HL-60/S4 treated with retinoic acid at 250 ng/mL for 4 days and 3 days (cell line): ENCODE data around the gene ODAD3.
"Not testable (repeated sequence)": the region's sequence is repeated elsewhere in the genome, so short reads cannot be mapped to it uniquely, and the experiment has no call there.

Experiments
- in situ Hi-C: fragments of 300-500 bp; cut with MboI; formaldehyde crosslinking; loops from 2 replicates; pipeline ENCODE4 v1.7.0; 2022; ENCODE audit warnings: low sequenced_read_pairs

Gene ODAD3

DNA sequence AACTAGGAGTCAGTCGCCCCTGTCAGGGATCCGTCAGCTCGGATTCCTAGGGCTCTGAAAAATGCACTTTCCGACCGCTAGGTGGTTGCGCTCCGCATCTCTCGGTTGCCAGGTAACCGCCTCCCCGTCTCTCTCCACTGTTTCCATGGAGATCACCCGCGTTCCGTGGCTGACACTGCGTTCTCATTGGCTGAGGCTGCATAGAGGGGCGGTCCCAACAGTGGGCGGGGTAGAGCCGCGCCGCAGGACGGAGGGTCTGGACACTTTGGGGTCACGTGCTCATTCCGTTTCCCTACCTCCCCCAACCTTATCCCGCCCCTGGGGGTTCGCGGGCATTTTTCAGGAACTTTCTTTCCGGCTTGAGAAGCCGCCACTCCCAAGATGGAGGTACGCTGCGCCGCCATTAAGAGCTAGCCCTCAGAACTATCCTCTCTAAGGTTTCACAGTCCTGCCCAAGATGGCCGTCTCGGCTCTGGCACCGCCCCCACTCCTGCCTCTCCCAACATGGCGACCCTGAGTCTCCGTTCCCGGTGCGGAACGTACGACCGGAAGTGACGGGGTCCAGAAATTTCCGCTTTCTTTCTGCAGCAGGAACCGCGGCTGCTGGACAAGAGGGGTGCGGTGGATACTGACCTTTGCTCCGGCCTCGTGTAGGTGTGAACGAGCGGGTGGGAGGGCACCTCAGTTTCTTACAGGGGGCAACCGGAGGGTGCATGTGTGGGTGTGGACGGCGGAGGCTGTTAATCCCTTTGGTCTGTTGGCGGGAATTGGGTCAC lies at the start of gene ODAD3, which contains the start of gene PRKCSH:
ODAD3 (minus strand) TSS at position 65 of the 776 bp plus-strand sequence. CDS start 105 bp downstream, outside the sequence.
PRKCSH (plus strand) TSS at position 579 of the 776 bp plus-strand sequence. CDS start 483 bp downstream, outside the sequence.
- in situ Hi-C loops = no loop called here

DNA sequence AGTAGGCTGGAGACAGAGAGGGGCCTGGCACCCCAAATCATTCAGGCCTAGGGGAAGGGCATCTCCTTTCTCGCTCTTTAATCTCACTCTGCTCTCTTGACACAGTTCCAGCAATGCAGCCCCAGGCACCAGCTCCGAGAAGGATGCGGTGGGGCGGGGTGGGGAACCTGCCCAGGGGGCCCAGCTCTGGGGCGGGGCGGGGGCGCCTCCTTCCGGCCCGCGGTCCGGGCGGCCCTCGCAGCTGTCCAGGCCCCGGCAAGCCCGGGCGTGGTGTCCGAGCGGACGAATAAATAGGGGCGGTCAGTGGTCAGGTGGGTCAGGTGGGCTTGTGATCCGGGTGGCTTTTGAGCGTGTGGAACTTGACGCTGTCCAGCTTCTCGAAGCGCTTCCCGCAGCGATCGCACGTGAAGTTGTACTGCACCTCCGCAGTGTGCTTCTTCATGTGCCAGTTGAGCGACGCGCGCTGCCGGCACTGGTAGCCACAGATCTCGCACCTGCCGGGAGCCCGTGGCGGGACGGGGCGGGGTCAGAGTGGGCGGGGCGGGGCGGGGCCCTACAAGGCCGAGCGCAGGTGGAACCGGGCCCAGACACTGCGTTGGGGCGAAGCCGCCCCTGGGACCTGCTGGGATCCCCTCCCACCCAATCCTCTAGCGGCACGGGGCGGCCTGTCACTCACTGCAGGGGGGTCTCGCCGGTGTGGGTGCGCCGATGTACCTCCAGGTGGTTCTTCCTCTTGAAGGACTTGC lies 48.6 kb upstream of the ODAD3 start:
- in situ Hi-C loops = no loop called here

DNA sequence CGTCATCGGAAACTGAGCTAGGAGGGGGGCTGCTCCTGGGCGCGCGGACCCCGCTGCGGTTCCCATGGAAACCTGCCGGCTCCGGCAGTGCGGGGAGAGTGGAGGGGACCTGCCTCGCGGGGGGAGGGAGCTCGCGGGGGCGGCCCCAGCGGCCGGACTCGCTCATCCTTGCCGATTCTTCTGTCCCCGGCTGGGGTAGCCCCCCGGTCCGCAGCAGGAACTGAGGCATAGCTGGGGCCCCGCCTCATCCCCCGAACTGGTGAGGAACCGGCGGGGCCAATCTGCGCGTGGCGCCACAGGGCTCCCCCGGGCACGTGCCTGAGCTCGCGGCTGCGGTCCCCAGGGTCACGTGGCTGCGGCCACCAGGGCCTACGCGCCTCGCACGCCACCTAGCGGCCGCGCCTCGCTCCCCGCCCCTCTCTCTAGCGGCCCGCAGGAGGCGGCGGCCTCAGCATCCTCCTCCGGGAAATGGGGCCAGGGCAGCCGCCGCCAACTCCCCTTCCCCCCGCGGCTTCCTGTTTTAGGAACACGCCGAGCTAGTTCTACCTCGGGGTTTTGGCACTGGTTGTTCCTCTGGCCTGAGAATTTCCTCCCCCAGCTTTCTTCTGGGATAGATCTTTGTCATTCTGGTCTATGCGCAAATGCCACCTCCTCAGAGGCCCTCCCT lies 47.6 kb upstream of the ODAD3 start:
- in situ Hi-C loops = no loop called here

DNA sequence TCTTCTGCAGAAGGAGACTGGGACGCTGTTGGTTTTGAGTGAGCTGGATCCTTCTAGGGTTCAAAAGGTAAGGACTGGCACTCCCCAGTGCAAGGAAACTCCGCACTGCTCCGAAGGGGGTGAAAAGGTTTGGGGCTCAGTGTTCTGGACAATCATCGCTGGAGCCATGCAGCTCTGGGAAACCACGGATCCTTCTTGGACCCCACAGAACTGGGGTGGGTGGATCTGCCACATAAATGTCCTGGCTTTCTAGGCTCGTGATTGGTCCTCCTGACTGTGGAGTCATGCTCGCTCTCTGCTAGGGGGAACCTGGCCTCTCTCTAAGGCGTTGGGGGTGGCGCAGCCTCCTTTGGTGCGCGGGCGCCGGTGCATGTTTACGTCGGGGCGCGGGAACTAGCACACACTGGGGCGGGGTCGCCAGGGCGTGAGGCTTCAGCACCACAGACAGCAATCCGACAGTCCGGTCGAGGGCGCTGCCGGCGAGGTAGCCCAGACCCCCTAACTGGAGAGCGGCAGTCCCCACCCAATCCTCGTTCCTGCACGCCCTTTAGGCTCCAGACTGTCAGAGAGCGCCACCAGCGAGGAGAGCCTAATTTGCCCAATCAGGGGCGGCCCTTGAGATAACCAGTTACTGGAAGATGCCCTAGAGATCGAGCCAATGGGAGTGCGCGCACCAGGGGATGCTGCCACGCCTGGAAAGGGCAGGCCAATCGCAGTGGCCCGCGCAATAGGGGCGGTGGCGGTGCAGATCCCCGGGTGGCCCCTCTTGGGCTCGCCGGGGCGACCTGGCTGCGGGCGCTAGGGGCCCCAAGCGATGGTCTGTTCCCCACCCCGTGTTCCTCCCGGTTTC lies 46.8 kb upstream of the ODAD3 start:
- in situ Hi-C loops = no loop called here

DNA sequence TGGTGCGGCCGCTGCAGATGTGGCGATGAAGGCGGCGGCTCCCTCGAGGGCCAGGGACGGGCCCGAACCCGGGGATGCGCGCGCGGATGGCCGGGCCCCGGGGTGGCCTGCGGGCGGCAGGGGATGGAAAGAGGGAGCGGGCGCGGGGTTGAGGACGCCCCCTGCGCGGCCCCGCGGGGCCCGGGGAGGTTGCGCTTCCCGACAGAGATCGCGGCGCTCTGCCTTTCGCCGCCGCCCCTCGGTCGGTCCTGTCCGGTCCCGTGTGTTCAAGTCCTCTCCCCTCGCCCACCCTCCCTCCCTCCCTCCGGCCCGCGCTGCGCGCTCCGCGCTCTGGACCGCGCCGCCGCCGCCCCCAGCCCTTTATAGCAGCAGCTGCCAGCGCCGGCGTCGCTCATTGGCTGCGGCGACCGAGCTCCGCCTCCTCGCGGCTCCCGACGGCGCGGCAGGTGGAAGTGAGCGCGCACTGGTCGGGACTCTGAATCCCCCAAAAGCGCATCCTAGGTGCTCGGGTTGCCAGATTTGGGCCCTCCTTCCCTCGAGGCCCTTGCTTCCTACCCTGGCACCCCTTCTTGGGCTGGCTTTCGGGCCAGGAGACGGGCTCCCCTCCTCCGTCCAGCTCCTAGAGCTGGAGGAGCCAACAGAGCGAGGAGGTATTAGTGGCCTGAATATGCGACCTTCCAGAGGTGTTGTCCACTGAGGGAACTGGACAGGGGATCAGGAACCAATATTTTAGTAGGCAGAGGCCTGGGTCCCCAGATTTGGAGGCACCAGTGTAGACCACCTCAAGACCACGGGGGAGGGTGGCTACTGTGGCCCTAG lies 46.0 kb upstream of the ODAD3 start, which contains the start of gene ELAVL3:
ELAVL3 (minus strand) TSS at position 332 of the 819 bp plus-strand sequence. CDS start 438 bp downstream, outside the sequence.
- in situ Hi-C loops = no loop called here

DNA sequence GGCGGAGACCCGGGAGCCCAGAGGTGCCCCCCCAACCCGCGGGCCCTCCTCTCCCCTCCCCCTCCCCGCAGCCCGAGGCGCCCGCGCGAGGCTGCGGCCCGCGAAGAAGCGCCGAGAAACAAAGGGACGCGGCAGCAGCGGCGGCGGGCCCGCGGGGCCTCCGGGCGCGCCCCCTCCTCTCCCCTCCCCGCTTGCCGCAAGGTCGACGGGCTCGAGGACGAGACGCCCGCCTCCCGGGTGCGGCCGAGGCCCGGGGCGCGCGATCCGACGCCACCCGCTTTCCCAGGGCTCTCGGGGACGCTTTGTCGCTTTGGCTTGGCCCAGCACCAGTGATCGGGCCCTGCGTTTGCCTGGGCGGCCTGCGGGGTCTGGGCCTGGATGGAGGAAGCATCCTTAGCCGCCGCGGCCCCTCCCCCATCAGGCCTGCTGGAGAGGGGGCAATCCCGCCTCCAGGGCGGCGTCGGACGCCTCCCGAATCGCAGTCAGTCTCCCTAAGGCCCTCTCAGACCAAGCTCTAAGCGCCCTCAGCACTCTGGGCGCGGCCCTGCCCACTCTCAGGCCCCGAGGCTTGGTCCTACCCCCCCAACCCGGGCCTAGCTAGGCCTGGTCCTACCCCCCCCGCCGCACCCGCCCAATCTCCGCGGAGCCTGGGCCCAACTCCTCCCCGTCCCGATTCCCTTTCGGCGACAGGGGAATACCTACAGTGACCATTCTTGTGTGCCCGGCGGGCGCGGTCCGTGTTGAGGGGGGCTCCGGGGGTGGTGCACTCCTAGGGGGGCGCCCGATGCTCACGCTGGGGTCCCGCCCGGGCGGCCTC lies 45.2 kb upstream of the ODAD3 start:
- in situ Hi-C loops = no loop called here

DNA sequence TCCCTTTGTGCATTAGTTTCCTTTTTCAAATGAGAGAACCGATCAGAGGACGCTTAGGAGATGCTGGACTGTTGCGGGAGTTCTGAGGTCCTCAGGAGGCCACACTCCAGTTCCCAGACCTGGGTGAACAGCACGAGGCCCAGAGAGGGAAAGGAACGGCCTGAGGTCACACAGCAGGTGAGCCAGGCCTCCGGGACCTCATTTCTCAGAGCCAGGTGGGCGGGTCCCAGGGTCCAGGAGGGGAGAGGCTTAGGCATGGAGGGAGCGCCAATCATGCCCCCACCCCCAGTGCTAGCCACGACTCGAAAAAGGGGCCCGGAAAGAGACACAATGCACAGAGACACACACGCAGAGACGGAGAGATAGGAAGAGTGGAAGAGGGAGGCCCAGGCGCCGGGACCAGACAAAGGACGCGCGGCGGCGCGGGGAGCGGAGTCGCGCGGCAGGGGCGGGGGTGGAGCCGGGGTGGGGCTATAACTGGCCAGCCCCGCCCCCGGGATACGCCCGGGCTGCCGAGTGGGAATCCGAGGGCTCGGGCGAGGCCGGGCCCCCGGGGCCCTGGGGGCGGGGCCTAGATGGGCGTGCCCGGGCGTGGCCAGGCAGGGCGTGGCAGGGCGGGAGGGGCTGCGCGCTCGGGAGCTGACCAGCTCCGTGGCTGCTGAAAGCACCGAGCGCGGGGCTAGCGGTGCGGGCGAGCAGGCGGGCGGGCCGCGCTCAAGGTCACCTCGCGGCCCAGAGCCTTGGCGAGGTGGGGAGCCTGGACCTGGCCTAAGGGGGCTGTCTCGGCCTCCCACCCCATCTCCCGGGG lies 44.4 kb upstream of the ODAD3 start:
- in situ Hi-C loops = no loop called here

DNA sequence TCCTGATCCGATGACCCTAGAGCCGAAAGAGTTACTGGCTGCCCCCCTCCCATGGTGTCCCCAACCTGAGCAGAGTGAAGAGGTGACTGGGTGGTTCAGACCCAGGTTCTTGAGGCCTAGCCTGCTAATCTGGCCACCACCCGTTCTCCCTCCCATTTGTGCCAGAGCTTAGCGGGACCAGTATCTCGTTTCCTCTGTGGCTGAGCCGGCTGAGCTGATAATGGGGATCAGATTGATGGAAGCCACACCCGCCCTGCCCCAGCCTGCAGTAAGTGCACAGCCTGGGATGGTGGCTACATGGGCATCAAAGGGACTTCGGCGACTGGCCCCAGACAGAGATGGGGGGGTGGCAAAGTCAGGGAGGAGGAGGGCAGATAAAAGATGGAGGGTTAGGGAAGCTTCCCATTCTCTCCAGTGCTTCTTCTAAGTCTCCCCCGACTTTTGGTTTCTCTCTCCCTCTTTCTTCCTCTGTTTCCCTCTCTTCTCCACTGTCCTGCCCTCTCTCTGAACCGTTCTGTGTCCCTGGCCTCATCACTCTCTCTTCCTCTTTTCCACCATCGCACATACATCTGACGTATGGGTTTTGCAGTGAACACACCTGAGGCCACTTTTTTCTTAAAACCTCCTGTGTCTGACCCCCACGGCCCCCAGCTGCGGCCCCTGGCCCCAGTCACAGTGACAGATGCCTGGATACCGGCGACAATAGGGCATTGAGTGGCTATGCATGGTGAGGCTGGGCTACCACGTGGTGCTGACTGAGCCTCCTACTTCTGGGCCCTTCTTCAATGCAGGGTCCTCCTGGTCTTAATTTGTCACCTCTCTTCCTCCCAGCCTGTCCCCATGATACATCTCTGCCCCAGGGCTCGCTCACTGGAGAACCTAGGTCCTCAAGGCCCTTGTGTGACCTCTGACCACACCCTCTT lies 43.5 kb upstream of the ODAD3 start:
- in situ Hi-C loops = no loop called here

DNA sequence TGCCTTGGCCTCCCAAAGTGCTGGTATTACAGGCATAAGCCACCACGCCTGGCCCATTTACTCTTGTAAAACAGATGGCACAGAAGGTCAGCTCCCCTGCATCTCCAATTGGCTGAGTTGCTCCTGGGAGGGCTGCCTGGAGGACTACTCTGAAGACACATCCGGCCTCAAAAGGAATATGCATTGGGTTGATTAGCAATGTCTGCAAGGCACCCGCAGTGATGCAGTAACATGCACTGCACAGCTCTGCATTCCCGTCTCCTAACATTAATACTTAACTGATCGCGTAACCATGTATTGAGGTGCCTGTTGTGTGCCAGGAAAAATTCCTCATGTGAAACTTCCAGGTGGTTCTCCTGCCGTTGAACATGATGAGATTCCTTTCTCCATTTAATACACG lies 40.9 kb upstream of the ODAD3 start:
- in situ Hi-C loops = no loop called here

DNA sequence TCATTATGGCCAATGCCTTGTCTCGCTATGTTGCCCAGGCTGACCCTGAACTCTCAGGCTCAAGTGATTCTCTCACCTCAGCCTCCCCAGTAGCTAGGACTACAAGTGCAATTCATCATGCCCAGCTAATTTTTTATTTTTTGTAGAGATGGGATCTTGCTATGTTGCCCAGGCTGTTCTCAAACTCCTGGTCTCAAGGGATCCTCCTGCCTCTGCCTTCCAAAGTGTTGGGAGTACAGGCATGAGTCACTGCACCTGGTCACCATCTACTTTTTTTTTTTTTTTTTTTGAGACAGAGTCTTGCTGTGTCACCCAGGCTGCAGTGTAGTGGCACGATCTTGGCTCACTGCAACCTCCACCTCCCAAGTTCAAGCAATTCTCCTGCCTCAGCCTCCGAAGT lies 40.4 kb upstream of the ODAD3 start:
- in situ Hi-C loops = not testable (repeated sequence)

DNA sequence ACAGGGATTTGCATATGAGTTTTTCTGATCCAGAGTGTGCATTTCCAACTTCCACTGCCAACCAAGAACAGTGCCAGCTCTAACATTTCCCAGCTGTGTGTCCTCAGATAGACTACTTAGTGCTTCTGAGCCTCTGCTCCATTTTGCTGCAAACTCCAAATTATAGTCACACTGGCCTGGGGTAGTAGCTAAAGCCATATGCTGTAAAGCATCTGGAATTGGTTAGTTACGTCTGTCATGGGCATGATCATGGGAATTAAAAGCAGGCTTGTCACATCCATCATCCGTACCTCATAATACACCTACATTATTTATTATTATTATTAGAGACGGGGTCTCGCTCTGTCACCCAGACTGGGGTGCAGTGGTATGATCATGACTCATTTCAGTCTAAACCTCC lies 38.8 kb upstream of the ODAD3 start:
- in situ Hi-C loops = no loop called here

DNA sequence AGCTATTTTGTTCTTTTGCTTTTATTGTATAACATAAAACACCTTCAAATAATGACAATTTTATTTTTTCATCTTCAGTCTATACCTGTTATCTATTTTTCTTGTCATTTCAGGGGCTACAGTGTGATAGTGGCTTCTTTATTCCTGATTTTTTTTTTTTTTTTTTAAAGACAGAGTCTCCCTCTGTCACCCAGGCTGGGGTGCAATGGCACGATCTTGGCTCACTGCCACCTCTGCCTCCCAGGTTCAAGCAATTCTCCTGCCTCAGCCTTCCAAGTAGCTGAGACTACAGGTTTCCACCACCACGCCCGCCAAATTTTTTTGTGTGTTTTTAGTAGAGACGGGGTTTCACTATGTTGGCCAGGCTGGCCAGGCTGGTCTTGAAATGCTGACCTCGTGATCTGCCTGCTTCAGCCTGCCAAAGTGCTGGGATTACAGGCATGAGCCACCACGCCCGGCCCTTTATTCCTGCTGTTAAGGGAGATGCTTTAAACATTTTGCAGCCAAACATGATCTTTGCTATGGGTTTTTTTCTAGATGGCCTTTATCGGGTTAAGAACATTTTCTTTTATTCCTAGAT lies 33.4 kb upstream of the ODAD3 start:
- in situ Hi-C loops = not testable (repeated sequence)

DNA sequence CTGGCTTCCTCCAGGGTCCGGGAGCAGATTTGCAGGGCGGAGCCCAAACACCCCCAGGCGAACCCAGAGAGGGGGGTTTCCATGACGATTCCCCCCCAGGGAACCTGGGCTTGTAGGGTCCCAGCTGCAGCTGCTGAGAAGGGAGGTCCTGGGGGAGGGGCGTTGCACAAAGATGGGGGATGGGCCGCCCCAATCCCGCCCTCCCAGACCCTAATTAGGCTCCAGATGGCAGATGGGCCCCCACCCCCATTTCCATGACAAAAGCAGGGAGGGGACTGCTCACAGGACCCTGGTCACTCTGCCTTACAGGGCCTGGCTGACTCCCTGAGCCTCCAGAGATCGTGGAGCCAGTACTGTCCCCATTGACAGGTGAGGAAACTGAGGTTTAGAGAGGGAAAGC lies 30.7 kb upstream of the ODAD3 start:
- in situ Hi-C loops = no loop called here

DNA sequence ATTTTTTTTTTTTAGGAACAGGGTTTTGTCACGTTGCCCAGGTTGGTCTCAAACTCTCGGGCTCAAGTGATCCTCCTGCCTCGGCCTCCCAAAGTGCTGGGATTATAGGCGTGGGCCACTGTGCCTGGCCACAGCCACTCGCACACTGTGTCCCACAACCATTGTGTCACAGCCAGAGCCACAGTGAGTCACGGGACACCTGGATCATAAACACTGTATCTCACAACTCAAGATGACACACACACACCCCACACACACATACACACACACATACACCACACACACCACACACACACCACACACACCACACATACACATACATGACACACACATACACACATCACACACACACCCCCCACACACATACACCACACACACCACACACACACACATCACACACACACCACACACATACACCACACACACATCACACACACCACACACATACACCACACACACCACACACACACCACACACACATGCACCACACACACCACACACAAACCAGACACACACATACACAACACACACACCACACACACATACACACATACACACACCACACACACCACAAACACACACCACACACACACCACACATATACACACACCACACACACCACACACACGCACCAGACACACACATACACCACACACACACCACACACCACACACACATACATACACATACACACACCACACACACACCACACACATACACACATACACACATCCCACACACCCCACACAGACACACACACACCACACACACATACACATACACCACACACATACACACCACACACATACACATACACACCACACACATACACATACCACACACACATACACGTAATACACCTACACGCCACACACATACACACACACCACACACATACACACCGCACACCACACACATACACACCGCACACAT lies 29.7 kb upstream of the ODAD3 start:
- in situ Hi-C loops = no loop called here

DNA sequence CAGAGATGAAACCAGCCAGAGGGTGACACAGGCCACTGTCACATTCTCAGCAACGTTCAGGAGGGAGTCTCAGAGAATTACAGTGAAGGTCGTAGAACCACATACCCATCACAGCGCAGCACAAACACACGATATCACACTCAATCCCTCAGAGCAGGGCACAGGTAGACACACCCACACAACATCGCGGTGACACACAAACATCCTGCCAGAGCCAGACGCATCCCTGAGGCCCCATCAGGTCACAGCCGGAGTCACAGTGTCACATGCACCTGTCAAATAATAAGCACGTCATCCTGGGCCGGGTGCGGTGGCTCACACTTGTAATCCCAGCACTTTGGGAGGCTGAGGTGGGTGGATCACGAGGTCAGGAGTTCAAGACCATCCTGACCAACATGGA lies 28.5 kb upstream of the ODAD3 start:
- in situ Hi-C loops = no loop called here

DNA sequence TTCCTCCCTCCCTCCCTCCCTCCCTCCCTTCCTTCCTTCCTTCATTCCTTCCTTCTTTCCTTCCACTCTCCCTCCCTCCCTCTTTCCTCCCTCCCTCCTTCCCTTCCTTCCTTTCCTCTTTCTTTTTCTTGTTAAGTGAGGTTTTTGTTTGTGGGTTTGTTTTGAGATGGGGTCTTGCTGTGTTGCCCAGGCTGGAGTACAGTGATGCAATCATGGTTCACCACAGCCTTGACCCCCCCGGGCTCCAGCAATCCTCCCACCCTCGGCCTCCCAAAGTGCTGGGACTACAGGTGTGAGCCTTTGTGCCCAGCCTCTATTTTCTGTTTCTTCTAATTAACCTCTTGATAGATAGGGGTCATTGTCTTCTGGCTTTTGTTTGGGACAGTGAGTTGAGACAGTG lies 26.5 kb upstream of the ODAD3 start:
- in situ Hi-C loops = no loop called here
